GM21515 (cell line): ENCODE measurements around the gene KIF3B.
"Not testable (repeated sequence)": the region's sequence is repeated elsewhere in the genome, so short reads cannot be mapped to it uniquely, and the experiment has no call there.

ENCODE experiments used
- ATAC-seq: cut with Tn5 transposase; IDR thresholded peaks from one replicate; pipeline ENCODE4 v1.9.1; 2021; ENCODE audit not compliant: unreplicated experiment

KIF3B gene

DNA sequence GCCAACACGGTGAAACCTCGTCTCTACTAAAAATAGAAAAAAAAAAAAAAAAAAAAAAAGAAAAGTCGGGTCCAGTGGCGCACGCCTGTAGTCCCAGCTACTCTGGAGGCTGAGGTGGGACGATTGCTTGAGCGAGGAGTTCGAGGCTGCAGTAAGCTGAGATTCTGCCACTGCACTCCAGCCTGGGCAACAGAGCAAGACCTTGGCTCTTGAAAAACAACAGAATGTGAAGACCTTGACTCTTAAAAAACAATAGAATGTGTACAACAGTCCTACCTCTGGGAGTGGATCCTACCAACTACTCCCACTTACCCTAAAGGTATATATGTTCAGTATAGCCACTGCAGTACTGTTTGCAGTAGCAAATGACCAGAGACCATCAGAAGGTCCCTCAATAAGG is 15.1 kb downstream of the KIF3B start:
- no peak for ATAC-seq

DNA sequence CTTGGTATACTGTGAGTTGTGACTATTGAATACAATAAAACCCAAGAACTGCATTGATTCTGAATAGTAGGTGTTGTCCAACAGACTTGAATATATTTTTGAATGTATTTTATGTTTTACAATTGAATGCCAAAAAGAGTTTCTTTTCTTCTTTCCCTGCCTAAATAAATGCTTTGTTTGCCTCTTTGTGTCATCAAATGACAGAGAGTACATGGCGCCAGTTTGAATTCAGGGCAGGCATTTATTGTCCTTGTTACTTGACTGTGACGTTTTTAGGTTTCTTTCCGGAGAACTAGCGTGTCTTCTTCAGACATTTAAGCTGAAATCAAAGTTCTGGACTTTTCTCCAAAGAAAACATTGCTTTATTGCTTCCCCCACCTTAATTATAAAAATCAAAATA is 16.6 kb downstream of the KIF3B start:
- no peak for ATAC-seq

DNA sequence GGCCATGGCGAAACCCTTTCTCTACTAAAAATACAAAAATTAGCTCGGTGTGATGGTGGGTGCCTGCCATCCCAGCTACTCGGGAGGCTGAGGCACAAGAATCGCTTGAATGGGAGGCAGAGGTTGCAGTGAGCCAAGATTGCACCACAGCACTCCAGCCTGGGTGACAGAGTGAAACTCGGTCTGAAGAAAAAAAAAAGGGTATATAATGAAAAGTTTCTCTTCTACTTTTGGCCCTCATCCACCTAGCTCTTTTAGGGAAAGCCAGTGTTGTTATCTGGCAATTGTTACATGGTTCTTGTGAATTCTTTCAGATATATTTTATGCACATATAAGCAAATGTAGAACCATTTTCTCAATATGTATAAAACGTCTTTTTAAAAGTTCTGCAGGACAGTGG is 19.0 kb downstream of the KIF3B start:
- ATAC-seq: no peak

DNA sequence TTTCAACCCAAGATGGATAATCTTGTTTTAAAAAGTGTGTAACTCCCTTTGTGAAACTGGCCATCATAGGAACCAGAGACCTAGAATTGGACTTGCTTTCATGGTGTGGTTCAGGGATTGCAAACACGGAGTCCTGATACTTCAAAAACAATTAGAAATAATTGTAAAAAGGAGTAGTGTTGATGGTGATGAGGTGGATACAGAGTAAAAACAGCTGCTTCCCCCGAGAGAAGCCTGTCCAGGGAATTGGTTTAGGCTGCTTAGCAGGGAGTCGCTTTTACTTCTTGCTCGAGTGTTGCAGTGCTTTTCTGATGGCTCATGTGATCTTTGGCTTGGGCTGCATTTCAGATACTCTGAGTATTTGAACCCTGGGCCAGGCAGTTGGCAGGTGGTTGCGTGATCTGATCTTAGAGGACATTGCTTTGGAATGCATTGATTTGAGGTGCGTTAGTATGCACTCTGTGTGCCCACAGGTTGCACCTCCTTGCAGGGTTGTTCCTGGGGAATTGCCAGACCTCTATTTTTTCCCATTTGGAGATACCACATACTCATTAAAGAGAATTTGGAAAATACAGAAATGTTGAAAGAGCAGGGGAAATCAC is 19.5 kb downstream of the KIF3B start:
- ATAC-seq: no peak

DNA sequence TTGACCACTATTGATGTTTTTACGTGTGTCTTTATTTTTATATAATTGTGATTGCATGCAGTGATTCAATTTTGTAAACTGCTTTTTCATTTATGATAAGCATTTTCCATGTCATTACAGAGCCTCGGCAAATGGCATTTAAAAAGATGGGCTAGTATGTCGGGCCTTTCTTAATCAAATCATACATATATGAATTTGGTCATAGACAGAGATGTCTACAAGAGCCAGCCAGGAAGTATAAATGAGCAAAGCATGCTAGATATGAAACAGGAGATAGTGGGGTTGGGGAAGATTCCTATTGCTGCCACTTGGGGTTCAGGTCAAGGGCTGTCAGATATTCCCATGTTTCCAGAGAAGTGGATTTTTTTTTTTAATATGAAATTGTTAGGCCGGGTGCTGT is 20.0 kb downstream of the KIF3B start:
- no peak for ATAC-seq

DNA sequence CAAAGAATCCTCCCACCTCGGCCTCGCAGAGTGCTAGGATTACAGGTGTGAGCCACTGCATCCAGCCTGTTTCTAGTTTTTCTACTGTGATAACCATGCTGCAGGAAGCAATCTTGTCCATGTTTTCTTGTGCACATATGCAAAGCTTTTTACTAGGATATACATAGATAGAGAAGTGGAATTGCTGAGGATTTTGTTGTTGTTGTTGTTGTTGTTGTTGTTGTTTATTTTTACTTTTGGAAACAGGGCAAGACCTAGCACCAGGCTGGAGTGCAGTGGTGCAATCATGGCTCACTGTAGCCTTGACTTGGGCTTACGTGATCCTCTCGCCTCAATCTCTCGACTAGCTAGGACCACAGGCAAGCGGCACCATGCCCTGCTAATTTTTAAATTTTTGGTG is 23.2 kb downstream of the KIF3B start:
- no peak for ATAC-seq

DNA sequence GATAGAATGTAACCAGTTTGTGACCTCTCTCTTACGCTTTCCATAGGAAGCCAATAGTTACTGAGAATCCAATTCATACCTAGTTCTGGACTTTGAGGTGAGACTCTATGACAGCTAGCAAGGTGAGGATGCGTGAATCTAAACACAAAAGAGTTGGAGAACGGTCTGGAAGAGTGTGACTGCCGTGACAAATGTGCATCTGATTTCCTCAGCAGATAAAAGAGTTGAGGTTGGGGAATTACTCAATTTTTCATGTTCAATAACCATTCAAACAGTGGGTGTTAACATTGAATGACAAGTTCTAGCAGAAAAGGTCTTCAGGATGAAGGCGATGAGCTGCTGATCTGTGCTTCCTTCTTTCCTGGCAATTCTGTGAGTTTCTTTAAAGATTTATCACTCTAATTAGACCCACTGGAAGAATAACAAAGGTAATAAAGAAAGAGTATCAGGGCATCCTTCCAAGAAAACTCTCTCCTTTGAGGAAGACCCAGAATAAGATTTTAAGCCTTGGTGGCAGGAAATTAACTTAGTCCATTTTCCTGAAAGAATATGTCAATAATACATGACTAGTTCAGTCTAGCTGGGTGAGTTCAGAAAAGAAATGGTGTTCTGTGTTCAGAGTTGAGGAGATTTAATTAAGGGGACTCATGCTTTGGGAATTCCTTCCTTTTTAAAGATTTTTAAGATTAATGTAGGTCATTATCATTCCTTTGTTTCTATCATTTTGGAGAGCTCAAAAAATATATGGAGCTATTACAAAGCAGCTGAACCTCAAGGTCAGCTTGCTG is 24.5 kb downstream of the KIF3B start:
- no peak for ATAC-seq

DNA sequence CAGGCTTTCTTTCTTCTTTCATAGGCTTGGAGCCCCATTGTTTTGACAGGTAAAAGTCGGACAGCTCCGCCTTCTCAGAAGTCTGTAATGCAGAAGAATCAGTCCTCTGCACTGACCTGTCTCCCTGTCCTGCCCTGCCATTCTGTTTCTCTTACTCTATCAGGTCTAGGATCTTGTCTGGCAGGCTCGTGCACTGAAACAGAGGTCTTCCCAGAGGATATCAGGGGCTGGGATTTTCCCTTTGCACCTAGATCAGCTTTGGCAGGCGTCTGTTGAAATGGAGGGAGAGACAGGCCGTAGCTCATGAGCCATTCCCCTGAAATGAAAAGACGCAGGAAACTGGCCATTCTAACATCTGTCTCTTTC is 25.0 kb downstream of the KIF3B start:
- no peak for ATAC-seq

DNA sequence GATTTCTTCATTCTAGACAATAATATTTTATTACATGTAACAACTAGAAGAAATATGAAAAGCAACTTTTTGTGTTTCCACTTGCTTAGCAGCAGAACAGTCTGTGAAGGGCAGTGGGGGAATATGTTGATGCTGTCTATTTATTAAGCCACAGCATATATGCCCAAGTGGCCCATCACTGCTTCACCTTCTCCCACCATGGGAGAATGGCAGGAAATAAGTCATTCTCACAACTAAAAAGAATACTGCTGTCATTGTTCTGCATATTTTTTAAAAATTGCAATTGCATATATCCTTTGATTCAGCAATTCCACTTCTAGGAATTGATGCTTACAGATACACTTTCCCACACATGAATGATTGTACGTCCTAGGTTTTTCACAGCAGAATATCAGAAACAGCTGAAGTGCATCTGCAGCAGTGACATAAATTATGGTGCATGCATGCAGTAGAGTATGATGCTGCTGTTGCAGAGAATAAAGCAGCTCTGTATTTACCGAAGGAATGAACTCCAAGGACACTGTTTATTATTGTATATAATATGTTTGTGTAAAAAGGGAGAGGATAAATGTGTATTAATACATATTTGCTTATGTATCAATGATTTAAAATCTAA is 26.8 kb downstream of the KIF3B start:
- no peak for ATAC-seq

DNA sequence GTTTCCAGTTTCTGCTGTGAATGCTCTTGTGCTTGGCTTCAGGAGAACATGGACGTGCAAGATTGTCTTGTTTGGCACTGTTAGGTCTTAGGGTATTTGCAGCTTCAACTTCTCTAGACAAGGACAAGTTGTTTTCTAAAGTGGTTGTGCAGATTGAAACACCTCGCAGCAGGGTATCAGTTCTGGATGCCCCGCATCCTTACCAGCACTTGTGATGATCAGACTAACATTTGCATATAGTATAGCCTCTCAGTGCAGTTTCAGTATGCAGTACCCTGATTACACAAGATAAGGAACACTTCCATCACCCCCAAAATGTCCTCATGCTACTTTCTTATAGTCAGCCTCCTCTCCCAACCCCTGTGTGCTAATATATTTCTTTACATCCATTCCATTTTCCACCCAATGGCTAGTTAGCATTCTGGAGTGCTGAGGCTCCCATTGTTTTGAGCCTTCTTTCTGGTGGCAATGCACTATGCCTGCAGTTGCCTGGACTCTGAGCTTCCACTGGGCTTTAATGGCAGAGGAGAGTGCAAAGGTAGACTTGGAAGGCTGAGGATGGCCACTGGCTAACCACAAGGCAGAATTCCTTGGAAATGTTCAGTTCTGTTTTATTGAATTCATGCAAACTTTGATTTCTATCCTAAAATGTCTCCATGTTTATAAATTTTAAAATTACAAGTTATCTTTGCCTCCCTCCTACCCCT is 35.4 kb downstream of the KIF3B start:
- no peak for ATAC-seq

DNA sequence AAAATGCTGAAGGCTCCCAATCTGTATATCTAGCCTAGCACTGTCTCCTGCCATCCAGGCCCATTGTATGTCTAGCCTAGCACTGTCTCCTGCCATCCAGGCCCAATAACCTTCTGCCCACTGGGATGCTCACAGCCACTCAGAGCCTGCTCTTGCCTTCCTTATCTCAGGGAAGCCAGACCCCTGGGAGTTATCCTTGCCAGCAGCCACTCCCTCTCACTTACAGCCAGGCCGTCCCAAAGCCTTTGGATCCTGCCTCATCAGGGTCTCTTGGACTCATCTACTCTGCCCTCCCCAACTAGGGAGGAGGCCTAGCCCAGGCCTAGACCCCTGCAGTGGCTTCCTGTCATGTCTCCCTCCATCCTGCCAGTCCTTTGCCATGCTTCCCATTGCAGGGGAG is 37.3 kb downstream of the KIF3B start:
- ATAC-seq: no peak

DNA sequence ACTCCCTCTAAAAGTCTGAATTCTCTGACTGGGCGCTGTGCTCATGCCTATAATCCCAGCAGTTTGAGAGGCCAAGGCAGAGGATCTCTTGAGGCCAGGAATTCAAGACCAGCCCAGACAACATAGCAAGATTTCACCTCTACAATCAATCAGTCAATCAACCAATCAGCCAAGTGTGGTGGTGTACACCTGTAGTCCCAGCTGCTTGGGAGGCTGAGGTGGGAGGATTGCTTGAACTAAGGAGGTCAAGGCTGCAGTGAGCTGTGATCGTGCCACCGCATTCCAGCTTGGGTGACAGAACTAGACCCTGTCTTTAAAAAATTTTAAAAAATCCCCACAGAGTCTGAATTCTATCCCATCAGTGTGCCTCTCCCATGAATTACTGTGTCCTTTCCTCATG is 37.9 kb downstream of the KIF3B start:
- no peak for ATAC-seq

DNA sequence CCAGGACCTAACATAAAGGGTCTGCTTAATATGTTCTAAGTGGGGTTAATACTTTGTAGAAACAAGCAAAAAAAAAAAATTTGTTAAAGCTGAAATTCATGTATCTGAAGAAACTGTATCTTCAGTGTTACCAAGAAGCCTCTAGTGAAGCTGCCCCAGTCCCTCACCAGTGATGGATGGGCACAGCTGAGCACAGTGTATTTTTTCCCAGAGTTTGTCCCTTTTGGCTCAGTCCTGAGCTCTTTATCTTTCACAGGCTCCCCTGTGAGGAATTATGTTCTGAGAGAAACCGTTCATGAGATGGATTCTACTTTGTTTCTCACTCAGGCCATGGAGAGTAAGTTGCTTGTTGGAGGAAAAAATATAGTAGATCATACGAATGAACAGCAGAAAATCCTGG is 38.4 kb downstream of the KIF3B start:
- no peak for ATAC-seq

DNA sequence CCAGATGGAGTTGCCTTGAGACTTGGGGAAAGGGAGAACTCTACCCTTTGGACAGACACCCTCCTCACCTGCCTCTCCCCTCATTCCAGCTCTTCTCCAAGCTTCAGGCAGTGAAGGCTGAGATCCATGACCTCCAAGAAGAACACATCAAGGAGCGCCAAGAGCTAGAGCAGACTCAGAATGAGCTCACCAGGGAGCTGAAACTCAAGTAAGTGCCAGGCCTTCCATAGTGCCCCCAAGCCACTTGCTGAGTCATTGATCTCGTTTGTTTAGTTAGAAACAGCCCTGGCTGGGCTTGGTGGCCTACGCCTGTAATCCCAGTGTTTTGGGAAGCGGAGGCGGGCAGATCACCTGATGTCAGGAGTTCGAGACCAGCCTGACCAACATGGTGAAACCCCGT is 39.2 kb downstream of the KIF3B start:
- no peak for ATAC-seq

DNA sequence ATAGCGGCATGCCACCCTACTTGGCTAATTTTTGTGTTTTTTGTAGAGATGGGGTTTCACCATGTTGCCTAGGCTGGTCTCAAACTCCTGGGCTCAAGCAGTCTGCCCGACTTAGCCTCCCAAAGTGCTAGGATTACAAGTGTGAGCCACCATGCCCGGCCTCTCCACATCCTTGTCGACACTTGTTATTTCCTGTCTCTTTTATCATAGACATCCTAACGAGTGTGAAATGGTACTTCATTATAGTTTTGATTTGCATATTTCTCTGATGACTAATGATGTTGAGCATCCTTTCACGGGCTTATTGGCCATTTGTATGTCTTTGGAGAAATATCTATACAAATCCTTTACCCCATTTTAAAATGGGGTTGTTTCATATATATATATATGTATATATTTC is 41.6 kb downstream of the KIF3B start:
- no peak for ATAC-seq

DNA sequence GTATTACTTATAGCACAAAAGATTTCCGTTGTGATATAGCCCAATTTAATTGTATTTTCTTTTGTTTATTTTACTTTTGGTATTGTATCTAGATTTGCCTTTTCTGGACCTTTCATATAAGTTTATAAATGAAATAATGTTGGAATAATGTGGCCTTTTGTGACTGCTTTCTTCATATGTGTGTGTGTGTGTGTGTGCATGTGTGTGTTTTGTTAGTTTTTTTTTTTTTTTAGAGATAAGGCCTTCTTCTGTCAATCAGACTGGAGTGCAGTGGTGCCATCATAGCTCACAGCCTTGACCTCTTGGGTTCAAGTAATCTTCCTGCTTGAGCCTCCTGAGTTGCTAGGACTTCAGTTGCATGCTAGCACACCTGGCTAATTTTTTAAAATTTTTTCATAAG is 42.9 kb downstream of the KIF3B start:
- ATAC-seq: no peak

DNA sequence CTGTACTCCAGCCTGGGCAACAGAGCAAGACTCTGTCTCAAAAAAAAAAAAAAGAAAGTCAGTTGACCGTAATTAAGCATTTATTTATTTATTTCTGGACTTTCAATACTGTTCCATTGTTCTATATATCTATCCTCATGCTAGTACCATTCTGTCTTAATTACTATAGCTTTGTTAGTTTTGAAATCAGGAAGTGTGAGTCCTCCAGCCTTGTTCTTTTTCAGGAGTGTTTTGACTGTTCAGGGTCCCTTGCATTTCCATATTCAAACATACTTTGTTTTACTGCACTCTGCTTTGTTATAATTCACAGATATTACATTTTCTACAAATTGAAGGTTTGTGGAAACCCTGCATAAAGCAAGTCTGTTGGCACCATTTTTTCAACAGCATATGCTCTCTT is 43.9 kb downstream of the KIF3B start:
- ATAC-seq: no peak

DNA sequence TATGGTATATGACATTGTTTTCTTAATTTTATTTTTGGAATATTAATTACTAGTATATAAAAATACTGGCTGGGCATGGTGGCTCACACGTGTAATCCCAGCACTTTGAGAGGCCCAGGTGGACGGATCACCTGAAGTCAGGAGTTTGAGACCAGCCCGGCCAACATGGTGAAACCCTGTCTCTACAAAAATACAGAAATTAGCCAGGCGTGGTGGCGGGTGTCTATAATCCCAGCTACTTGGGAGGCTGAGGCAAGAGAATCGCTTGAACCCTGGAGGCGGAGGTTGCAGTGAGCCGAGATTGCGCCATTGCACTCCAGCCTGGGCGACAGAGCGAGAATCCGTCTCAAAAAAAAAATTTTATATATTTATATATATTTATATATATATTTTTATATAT is 44.8 kb downstream of the KIF3B start:
- ATAC-seq: not testable (repeated sequence)

DNA sequence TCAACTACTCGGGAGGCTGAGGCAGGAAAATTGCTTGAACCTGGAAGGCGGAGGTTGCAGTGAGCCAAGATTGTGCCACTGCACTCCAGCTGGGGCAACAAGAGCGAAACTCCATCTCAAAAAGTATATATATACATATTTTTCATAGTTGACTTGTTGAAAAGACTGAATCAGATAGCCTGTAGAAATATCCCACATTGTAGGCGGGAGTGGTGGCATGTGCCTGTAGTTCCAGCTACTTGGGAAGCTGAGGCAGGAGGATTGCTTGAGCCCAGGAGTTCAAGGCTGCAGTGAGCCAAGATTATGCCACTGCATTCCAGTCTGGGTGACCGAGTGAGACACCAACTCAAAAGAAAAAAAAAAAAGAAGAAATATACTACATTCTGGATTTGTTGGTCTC is 46.3 kb downstream of the KIF3B start:
- ATAC-seq: not testable (repeated sequence)

DNA sequence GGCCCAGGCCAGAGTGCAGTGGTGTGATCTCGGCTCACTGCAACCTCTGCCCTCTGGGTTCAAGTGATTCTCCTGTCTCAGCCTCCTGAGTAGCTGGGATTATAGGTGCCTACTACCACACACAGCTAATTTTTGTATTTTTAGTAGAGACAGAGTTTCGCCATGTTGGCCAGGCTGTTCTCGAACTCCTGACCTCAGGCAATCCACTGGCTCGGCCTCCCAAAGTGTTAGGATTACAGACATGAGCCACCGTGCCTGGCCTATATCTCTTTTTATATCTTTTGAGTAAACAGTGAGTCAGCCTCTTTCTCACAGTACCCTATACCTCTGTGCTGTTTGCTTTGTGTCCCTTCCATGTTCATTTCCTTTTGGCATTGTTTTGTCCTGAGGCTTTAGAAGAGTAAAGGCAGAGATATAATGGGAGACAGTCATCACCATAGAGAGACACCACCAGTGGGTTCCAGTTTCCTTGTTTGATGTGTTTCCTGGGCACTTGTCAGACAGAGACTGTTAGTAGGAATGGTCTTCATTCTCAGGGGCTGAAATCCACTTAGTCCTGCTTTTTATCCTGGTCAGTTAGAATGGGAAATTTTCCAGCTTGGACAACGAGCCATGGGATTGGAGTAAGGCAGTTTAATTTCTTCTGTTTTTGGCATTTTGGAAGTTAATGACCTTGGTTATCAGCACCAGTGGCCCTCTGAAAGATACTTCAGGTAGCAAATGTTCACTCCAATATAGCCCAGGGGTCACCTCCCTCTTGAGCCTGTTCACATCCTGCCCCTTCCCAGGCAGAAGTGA is 48.5 kb downstream of the KIF3B start:
- ATAC-seq: no peak

DNA sequence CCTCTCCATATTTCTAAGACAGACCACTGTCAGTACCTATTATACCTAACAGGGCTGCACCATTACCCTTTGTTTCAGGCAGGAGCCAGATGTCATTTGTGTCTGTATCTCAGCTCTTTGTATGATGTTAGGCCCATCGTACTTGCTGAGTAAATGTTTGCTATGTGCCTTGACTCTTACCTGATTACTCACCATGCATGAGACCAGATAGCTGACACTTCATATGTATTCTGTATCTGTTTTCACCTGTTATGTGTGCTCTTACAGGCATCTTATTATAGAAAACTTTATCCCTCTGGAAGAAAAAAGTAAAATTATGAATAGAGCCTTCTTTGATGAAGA is 49.0 kb downstream of the KIF3B start:
- ATAC-seq: no peak
